Peyer's patch (tissue), 4 donors: ENCODE measurements around the gene RECK.

ENCODE experiments used
- POLR2A ChIP-seq, 2 donors: fragments of 450-650 bp; IDR thresholded peaks; one replicate each; pipeline ENCODE4 v1.5.1; 2017; ENCODE audit warnings: antibody characterized with exemption in 2 of 2, mild to moderate bottlenecking in 2 of 2, moderate library complexity in 2 of 2
- TF ChIP-seq, protein P1 (sequence below), 6 experiments: fragments of 450-650 bp in 4 of 6; fragments of 200-600 bp in 2 of 6; sonication (generic) in 1 of 6; IDR thresholded peaks; one replicate each; pipeline ENCODE4 v1.5.1; 2017 to 2019; ENCODE audit warnings: antibody characterized with exemption in 6 of 6, mild to moderate bottlenecking in 3 of 6, moderate library complexity in 1 of 6

DNA sequence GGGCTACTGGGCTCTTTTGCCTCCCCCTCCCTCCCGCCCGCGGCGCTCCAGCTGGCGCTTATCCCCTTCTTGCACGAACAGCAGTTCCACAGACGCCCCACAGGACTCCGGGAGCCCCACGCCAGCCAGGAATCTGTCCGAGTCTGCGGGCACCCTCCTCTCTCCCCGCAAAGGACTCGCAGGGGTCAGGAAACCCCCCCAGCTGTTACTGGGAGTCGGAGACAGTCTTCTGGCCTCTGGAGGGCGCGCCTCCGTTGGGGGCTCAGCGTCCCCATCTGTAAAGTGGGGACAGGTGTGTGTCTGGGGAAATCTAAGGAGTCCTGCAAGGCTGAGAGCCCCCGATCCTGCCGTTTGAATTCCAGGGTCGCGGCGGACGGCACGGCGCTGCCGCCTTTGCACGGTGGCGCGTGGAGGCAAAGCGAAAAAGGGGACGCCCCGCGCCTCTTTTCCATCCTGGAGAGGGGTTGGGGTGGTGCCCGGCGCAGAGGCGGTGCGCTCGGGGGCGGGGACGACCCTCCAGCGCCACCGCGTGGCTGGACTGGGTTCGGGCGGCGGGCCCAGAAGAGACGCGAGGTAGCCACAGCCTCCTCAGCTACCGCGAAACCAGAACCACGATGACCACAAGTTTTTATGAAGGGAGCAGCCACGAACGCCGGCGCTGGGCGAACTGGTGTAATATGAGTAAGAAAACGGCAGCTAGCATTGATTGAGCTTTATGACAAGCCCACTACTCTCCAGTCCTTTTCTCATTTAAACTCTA lies 129.6 kb downstream of the RECK start:
- TF ChIP-seq, protein P1, sequence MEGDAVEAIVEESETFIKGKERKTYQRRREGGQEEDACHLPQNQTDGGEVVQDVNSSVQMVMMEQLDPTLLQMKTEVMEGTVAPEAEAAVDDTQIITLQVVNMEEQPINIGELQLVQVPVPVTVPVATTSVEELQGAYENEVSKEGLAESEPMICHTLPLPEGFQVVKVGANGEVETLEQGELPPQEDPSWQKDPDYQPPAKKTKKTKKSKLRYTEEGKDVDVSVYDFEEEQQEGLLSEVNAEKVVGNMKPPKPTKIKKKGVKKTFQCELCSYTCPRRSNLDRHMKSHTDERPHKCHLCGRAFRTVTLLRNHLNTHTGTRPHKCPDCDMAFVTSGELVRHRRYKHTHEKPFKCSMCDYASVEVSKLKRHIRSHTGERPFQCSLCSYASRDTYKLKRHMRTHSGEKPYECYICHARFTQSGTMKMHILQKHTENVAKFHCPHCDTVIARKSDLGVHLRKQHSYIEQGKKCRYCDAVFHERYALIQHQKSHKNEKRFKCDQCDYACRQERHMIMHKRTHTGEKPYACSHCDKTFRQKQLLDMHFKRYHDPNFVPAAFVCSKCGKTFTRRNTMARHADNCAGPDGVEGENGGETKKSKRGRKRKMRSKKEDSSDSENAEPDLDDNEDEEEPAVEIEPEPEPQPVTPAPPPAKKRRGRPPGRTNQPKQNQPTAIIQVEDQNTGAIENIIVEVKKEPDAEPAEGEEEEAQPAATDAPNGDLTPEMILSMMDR (IDR thresholded peaks at IDR 0.05): peak; percentile 85 to 97 (median 93)
- no peak for TF ChIP-seq POLR2A (IDR thresholded peaks at IDR 0.05)
